Neural cell (in vitro differentiated cells): ENCODE measurements around the gene SMAP1.

Experiments used
- MXI1 ChIP-seq: fragments of 450-650 bp; conservative IDR thresholded peaks from 2 replicates; pipeline ENCODE4 v1.6.1; 2014; ENCODE audit warnings: antibody characterized with exemption, mild to moderate bottlenecking; ENCODE audit not compliant: poor library complexity, severe bottlenecking
- POLR2AphosphoS5 ChIP-seq: IDR thresholded peaks from 2 replicates; pipeline ENCODE4 v1.6.1; 2012
- TF ChIP-seq, protein P1 (sequence below): fragments of 450-650 bp; IDR thresholded peaks from 2 replicates; pipeline ENCODE4 v1.5.1; 2014; ENCODE audit warnings: antibody characterized with exemption, mild to moderate bottlenecking, moderate library complexity; ENCODE audit not compliant: poor library complexity, severe bottlenecking

DNA sequence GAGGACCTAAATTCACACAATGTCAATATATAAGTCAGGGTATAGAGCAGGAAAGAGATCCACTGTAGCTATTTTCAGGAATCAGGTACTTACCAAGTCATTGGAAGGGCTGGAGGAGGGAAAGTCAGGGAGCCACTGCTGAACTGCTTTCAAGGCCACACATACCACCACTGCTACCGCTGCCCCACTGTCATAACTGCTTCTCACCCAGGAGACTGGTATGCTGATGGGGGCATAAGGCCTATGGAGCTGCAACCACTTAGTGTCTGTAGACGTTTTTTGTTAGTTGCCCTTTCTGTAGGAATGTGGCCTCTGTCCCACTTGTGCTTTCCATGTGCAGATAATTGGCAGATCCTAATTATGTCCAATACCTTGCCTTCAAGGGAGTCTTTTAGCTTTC, 5.4 kb downstream of the SMAP1 start:
- no peak for TF ChIP-seq POLR2AphosphoS5
- TF ChIP-seq, protein P1, sequence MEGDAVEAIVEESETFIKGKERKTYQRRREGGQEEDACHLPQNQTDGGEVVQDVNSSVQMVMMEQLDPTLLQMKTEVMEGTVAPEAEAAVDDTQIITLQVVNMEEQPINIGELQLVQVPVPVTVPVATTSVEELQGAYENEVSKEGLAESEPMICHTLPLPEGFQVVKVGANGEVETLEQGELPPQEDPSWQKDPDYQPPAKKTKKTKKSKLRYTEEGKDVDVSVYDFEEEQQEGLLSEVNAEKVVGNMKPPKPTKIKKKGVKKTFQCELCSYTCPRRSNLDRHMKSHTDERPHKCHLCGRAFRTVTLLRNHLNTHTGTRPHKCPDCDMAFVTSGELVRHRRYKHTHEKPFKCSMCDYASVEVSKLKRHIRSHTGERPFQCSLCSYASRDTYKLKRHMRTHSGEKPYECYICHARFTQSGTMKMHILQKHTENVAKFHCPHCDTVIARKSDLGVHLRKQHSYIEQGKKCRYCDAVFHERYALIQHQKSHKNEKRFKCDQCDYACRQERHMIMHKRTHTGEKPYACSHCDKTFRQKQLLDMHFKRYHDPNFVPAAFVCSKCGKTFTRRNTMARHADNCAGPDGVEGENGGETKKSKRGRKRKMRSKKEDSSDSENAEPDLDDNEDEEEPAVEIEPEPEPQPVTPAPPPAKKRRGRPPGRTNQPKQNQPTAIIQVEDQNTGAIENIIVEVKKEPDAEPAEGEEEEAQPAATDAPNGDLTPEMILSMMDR: no peak
- TF ChIP-seq MXI1: no peak
